GM21423 (cell line): Measurements from ENCODE around the gene LYPLAL1.

Experiments
- ATAC-seq: cut with Tn5 transposase; IDR thresholded peaks from one replicate; pipeline ENCODE4 v1.9.1; 2021; ENCODE audit warnings: mild to moderate bottlenecking, moderate library complexity; ENCODE audit not compliant: unreplicated experiment

LYPLAL1 gene

GRCh38 chr1:219173758-219174459 is at the start of gene LYPLAL1:
Gene LYPLAL1 (plus strand): TSS chr1:219173878. CDS start chr1:219173891, 13 bp downstream.
- peak; percentile 72 for ATAC-seq

- no peak for ATAC-seq
Observed at GRCh38 chr1:219124163-219124562, 49.5 kb upstream of the LYPLAL1 start.

GRCh38 chr1:219125342-219125741 is 48.3 kb upstream of the LYPLAL1 start:
- no peak for ATAC-seq

GRCh38 chr1:219126377-219126776 is 47.3 kb upstream of the LYPLAL1 start:
- no peak for ATAC-seq

- no peak for ATAC-seq
Observed at GRCh38 chr1:219128957-219129356, 44.7 kb upstream of the LYPLAL1 start.

GRCh38 chr1:219130366-219130935 is 43.2 kb upstream of the LYPLAL1 start:
- ATAC-seq: peak; percentile 48

- no peak for ATAC-seq
Observed at GRCh38 chr1:219132939-219133338, 40.7 kb upstream of the LYPLAL1 start.

- peak; percentile 79 for ATAC-seq
Observed at GRCh38 chr1:219138747-219139146, 34.9 kb upstream of the LYPLAL1 start.

GRCh38 chr1:219140303-219140877 is 33.3 kb upstream of the LYPLAL1 start:
- no peak for ATAC-seq

GRCh38 chr1:219143735-219144134 is 29.9 kb upstream of the LYPLAL1 start:
- no peak for ATAC-seq

GRCh38 chr1:219144658-219145315 is 28.9 kb upstream of the LYPLAL1 start:
- ATAC-seq: no peak

- no peak for ATAC-seq
Observed at GRCh38 chr1:219147571-219148019, 26.1 kb upstream of the LYPLAL1 start.

GRCh38 chr1:219149009-219149577 is 24.6 kb upstream of the LYPLAL1 start:
- ATAC-seq: no peak

GRCh38 chr1:219149953-219150352 is 23.7 kb upstream of the LYPLAL1 start:
- ATAC-seq: no peak

GRCh38 chr1:219150913-219151312 is 22.8 kb upstream of the LYPLAL1 start:
- no peak for ATAC-seq

GRCh38 chr1:219151467-219151866 is 22.2 kb upstream of the LYPLAL1 start:
- no peak for ATAC-seq

GRCh38 chr1:219152751-219153150 is 20.9 kb upstream of the LYPLAL1 start:
- peak; percentile 53 for ATAC-seq

GRCh38 chr1:219153723-219154122 is 20.0 kb upstream of the LYPLAL1 start:
- no peak for ATAC-seq

GRCh38 chr1:219155135-219155534 is 18.5 kb upstream of the LYPLAL1 start:
- ATAC-seq: no peak

- no peak for ATAC-seq
Observed at GRCh38 chr1:219159946-219160645, 13.6 kb upstream of the LYPLAL1 start.

GRCh38 chr1:219160967-219161366 is 12.7 kb upstream of the LYPLAL1 start:
- ATAC-seq: no peak
